H54 (cell line): Measurements from ENCODE around the gene CALCOCO1.

Experiments
- DNase-seq: peaks from one replicate; pipeline ENCODE4 v3.0.0; 2011; ENCODE audit warnings: low spot score, mixed read lengths; ENCODE audit not compliant: insufficient read length
- FAIRE-seq: peaks from 3 replicates; lab custom pipeline; 2011; peaks lifted over from hg19 to GRCh38; lab: Jason Lieb, UNC
- POLR2A ChIP-seq: IDR thresholded peaks from 2 replicates; pipeline ENCODE4 v1.6.1; 2011; ENCODE audit warnings: low read depth, mild to moderate bottlenecking, low read length

Gene CALCOCO1

DNA sequence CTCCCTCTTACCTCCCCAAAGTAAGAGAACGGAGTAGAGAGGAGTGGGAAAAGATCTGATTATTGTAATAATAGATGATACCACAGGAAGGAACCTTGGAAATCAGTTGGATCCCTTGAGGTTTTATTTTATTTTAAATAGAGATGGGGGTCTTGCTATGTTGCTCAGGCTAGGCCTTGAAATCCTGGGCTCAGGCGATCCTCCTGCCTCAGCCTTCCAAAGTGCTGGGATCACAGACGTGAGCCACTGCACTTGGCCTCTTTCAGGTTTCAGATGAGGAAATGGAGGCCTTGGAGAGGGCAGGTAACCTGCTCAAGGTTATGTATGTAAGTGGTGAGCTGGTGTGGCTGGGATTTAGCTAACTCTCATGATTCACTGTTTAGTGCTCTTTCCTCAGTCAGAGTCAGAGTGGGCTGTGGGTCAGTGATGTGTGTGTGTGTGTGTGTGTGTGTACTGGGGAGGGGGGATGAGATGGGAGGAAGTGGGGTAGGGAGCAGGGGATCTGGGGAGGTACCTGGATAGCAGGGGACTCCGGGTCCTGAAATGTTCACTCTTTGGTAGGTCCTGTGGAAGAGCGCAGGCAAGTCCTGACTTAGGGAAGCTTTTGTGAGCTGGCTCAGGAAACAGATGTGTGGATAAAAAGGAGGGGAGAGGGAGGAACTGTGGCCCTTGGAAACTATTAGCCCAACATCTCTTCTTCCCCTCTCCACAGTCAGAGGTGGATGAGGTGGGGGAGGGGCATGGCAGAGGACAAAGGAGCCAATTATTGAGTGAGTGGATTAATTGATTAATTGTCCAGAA, 29.2 kb upstream of the CALCOCO1 start:
- DNase-seq (no peak), FAIRE-seq (no peak)
- no peak for TF ChIP-seq POLR2A

DNA sequence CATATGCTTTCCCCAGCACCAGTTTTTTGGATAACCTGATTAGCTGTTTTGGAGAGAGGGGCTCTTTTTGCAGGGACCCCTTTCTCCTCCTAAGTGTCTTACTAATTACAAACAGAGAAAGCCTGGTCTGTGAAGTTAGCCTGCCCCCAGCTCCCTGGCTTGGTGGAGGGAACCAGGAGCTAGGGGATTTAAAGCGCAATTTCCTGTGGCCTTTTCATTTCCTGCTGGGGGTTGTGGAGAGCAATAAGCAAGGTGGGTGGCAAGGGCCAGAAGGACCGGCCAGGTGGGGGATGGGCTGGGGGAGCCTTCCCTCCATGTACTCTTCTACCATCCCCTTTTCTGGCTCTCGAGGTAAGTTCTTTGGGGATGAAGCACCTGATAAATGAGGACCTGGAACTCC, 28.6 kb upstream of the CALCOCO1 start:
- FAIRE-seq (no peak), DNase-seq (no peak)
- no peak for TF ChIP-seq POLR2A

GRCh38 chr12:53755451-53755891, 28.2 kb upstream of the CALCOCO1 start:
- no peak for FAIRE-seq
- no peak for DNase-seq

DNA sequence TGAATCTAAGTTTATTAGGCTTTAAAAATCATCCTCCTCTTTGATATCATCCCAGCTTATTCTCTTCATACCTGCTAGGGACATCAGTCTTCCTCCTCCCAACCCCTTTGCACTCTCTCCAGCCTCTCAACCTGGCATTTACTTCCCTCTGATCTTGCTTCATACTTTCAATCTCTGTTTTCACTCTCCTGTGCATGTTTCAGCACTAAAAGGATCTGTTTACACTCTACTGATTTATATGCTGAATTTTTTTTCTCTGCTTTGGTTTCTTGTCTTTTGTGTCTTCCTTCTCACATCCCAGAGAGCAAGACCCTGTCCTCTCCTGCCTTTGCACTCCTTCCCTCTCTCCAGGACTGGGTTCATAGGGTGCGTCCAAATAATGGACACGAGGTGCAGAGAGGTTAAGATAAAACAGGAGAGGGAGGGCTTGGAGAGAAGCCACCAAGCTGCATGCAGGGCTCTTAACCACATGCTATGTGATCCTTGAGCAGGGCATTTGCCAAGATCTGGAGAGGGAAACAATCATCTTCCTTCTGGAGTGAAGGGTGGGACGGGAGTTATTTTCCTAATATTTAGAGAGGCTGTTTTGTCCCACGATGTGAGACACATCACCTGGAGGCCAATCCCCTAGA, 27.5 kb upstream of the CALCOCO1 start:
- no peak for DNase-seq
- no peak for FAIRE-seq
- TF ChIP-seq POLR2A = no peak

More at GRCh38 chr12:53755451-53755891, 28.2 kb upstream of the CALCOCO1 start:
- TF ChIP-seq POLR2A = no peak

DNA sequence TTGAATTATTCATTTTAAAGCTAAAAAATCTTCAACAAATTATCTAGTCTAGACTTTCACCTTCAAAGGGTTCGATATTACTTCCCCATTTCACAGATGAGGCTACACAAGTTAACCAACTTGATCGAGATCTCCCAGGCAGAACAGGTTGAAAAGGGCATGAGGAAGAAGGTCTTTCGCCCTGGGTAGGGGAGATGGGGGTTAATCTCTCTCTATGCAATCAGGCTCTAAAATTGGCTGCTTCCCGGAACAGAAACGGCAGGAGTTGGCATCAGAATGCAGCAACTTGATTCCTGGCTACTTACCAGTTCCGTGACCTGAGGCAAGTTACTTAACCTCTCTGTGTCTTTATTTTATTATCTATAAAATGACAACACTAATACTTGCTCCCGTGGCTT, 26.9 kb upstream of the CALCOCO1 start:
- no peak for TF ChIP-seq POLR2A
- DNase-seq = no peak
- FAIRE-seq = no peak

- DNase-seq = no peak
- FAIRE-seq = no peak
- no peak for TF ChIP-seq POLR2A
These were observed 25.4 kb upstream of the CALCOCO1 start for GRCh38 chr12:53752621-53753020.

DNA sequence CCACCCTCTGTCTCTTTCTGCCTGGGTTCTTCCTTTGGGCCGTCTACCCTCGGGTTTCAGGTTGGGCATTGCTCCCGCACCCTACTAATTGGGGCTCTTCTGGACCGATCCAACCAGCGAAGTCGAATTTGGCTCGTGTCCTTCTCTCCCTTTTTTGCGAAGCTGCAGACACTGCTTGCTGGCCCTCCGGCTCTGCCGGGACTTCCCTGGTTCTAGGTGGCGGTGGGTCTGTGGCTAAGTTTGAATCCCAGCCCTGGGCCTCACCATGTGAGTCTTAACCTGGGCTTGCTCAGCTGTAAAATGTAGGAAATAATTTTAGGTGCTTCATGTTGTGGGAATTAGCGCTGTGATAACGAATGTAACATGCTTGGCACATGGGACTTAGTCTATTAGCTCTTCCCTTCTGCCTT, 24.9 kb upstream of the CALCOCO1 start:
- FAIRE-seq = no peak
- TF ChIP-seq POLR2A = no peak
- no peak for DNase-seq

DNA sequence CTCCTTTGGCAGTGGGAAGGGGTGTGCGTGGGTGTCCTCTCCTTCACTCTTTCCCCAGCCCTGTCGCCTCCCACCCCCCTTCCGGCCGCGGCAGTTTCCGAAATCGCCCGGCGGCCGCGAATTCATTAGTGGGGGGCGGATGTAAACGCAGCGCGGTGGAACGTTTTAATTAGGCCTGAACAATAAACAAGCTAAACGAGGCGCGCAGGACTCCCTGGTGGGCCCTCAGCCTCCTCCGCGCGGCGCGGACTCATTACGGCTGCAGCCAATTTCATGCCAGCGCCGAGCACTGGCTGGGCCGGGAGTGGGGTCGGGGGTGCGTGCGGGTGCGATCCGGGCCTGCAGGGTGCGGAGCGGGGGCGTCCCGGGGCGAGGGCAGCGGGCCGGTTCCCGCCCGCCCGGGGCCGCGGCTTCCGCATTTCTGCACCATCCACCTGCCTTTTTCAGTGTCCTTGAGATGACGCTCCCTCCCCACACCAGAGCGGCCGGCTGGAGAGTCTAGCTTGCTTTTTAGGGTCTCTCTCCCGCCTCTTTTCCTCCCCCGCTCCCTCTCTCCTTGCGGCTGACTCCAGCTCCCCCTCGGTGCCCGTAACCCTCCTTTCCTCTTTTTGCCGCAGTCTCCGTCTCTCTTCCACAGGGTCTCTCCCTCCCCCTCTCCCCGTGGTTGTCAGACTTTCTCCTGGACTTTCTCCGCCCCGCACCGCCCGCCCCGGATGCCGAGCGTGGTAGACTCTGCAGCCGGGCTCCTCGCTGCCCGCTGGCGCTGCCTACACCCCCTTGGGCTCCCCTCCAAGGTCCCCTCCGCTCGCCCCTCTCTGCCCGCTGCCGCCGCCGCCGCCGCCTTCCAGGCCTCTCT, 24.3 kb upstream of the CALCOCO1 start, which contains the start of gene CISTR:
TSS of gene CISTR (minus strand) at position 644 of the 856 bp plus-strand sequence.
- TF ChIP-seq POLR2A = no peak
- no peak for FAIRE-seq
- no peak for DNase-seq

DNA sequence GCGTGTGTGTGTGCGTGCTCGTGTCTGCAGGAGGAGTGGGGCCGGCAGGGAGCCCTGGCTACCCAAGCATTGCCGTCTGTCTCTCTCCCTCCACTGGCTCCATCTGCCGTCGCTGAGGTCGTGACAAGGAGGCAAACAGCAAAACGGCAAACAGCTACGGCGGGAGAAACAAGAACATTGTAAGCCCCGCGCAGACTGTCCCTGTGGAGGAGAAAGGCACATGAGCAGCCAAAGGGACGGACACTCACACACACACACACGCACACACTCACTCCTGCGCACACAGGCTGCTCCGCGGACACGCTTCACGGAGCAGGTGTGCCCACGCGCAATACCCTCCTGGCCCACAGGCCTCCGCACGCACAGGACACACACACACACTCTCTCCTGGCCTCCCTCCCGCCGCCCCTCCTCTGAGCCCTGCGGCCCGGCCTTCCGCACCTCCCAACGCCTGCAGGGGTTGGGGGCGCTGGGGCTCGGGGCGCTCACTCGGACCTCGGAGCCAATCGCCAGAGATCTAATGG, 23.6 kb upstream of the CALCOCO1 start:
- no peak for DNase-seq
- TF ChIP-seq POLR2A = no peak
- FAIRE-seq = no peak

DNA sequence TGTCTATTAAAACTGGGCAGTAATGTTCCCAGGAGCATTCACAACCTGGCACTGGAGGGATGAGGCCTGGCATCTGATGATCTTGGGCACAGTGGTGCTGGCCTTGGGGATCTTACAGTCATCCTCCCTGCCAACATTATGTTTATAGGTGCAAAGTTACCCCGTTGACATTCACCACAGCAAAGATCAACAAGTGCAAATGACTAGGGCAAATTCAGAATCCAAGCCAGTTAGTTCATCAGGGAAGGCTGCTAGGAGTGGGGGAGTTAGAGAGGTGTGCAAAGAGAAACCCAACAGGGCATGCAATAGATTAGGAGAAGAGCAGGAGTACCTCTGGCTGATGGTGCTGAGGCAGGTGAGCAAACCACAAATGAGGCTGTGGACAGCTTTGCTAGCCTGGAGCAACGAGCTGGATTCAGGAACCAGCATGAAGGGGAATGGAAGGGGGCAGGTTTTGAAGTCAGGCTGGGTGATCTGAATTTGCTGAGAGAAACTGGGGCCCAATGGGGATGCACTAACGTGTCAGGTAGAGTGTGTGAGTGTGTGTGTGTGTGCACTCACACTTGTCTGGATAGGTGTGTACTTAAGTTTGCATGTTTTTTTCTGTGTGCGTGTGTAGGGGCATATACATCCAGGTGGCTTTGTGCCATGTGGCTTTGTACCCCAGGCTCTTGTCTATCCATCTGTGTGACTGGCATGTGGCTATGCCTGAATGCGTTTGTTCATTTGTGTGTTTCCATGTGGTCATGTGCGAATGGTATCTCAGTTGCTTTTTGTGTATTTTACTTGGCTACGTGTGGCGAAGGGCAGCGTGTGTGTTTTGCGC, 22.9 kb upstream of the CALCOCO1 start:
- FAIRE-seq (no peak), DNase-seq (no peak)

DNA sequence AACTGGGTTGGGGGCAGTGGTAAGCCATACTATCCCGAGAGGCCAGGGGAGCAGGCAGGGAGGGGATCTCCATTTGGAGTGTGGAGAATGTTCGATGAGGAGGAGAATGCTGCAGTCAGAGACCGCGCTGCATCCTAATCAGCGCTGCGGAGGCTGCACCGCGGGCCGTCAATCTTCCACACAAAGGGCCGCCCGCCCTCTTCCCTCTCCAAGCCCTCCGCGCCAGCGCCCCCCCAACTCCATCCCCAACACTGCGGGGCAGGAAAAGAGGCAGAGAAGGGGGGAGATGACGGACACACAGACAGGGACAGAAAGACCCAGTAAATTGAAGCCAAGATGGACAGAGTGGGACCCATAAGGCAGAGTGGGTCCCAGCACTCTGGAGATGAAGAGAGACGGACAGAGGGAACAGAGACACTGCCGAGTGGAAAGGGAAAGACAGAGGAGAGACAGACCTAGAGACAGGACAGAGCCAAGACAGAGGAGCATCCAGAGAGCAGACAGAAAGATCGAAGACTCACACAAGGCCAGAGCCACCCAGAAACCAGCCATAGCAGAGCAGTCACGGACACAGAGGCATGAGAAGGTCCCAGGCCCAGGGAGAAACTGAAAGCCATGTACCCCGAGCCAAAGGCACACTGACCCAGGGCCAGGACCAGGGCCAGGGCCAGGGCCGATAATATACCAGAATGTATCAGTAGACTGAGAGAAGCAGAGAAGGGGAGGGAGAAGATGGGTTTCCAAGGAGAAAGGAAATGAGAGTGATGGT, 21.0 kb upstream of the CALCOCO1 start:
- FAIRE-seq (no peak), DNase-seq (no peak)
- no peak for TF ChIP-seq POLR2A

More for the DNA sequence above, 22.9 kb upstream of the CALCOCO1 start:
- TF ChIP-seq POLR2A = no peak

GRCh38 chr12:53747095-53747494, 19.8 kb upstream of the CALCOCO1 start:
- no peak for TF ChIP-seq POLR2A
- DNase-seq (no peak), FAIRE-seq (no peak)
